AML-193 (cell line): Measurements from ENCODE around the gene PCDH12.

ENCODE experiments used
- DNase-seq, 2 experiments: peaks; one replicate each; lab custom pipeline; 2025; lab: John Stamatoyannopoulos, UW

PCDH12 gene

GRCh38 chr5:141908796-141909195 lies 49.2 kb downstream of the PCDH12 start:
- no peak for DNase-seq

- no peak for DNase-seq
These were observed 51.0 kb downstream of the PCDH12 start for GRCh38 chr5:141906972-141907371.

GRCh38 chr5:141906517-141906916 lies 51.5 kb downstream of the PCDH12 start:
- DNase-seq = no peak

GRCh38 chr5:141904551-141904950 lies 53.5 kb downstream of the PCDH12 start:
- DNase-seq = no peak

- DNase-seq = peak; percentile 50 to 78
These were observed 54.7 kb downstream of the PCDH12 start for GRCh38 chr5:141903261-141903660.

GRCh38 chr5:141902015-141902814 lies 55.8 kb downstream of the PCDH12 start:
- no peak for DNase-seq

GRCh38 chr5:141898448-141899049 lies 59.5 kb downstream of the PCDH12 start:
- no peak for DNase-seq

- DNase-seq = no peak
These were observed 60.6 kb downstream of the PCDH12 start for GRCh38 chr5:141897425-141897824.
